ENCODE results near the gene FBXW4.

GRCh38 chr10:101612872-101613271 is 82.1 kb downstream of the FBXW4 start:
- no peak for TF ChIP-seq POLR2A (IDR thresholded peaks at IDR 0.05)
- no peak for TF ChIP-seq CTCF (IDR thresholded peaks at IDR 0.05)
- no peak for TF ChIP-seq EP300 (IDR thresholded peaks at IDR 0.05)
